ENCODE results near the gene PLPPR1.

DNA sequence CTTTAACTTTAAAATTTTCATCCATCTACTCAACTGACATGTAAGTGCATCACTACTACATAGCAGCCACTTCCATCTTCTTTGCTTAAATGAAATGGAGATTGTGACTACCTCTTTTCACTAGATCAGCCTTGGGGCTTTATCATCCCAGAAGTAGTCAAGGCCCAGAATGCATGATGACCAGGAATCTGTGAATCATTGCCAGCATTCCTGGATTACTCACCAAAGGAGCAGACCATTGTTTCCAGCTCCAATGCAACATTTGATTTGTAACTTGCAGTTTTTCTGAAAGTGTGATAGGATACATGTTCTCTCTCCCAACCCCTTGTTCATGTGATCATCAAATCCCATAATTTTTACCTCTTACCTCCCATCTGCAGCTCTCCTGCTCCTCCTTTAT, 65.1 kb downstream of the PLPPR1 start:
- TF ChIP-seq, protein P1, sequence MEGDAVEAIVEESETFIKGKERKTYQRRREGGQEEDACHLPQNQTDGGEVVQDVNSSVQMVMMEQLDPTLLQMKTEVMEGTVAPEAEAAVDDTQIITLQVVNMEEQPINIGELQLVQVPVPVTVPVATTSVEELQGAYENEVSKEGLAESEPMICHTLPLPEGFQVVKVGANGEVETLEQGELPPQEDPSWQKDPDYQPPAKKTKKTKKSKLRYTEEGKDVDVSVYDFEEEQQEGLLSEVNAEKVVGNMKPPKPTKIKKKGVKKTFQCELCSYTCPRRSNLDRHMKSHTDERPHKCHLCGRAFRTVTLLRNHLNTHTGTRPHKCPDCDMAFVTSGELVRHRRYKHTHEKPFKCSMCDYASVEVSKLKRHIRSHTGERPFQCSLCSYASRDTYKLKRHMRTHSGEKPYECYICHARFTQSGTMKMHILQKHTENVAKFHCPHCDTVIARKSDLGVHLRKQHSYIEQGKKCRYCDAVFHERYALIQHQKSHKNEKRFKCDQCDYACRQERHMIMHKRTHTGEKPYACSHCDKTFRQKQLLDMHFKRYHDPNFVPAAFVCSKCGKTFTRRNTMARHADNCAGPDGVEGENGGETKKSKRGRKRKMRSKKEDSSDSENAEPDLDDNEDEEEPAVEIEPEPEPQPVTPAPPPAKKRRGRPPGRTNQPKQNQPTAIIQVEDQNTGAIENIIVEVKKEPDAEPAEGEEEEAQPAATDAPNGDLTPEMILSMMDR (IDR thresholded peaks at IDR 0.05) = no peak
- TF ChIP-seq ZFX (IDR thresholded peaks at IDR 0.05; ENCODE audit: borderline replicate concordance) = no peak
